ENCODE data around the gene AFF1.

Gene AFF1

DNA sequence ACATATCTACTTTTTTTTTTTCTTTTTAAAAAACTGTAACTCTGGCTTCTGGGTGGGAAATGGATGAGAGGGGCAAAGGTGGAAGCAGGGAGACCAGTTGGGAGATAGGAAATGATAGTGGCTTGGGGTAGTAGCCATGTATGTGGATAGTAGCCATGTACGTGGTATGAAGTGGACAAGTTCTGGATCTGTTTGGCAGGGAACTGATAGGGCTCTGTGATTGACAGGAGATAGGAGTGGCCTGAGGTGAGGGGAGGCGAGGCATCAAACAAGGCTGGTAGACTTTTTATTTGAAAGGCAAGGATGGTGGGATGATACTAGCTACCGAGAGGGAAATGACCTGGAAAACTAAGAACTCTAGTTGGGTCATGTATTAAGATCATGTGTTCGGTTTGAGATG, 117.8 kb downstream of the AFF1 start:
- no peak for DNase-seq (ENCODE audit: low spot score)
- in situ Hi-C loops (cut with MboI; ENCODE audit: low sequenced_read_pairs, unreplicated experiment) = no loop called here
- TF ChIP-seq, protein P1, sequence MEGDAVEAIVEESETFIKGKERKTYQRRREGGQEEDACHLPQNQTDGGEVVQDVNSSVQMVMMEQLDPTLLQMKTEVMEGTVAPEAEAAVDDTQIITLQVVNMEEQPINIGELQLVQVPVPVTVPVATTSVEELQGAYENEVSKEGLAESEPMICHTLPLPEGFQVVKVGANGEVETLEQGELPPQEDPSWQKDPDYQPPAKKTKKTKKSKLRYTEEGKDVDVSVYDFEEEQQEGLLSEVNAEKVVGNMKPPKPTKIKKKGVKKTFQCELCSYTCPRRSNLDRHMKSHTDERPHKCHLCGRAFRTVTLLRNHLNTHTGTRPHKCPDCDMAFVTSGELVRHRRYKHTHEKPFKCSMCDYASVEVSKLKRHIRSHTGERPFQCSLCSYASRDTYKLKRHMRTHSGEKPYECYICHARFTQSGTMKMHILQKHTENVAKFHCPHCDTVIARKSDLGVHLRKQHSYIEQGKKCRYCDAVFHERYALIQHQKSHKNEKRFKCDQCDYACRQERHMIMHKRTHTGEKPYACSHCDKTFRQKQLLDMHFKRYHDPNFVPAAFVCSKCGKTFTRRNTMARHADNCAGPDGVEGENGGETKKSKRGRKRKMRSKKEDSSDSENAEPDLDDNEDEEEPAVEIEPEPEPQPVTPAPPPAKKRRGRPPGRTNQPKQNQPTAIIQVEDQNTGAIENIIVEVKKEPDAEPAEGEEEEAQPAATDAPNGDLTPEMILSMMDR (IDR thresholded peaks at IDR 0.05; ENCODE audit: borderline replicate concordance, control extremely low read depth, extremely low read depth, insufficient read depth, missing control alignments) = no peak

DNA sequence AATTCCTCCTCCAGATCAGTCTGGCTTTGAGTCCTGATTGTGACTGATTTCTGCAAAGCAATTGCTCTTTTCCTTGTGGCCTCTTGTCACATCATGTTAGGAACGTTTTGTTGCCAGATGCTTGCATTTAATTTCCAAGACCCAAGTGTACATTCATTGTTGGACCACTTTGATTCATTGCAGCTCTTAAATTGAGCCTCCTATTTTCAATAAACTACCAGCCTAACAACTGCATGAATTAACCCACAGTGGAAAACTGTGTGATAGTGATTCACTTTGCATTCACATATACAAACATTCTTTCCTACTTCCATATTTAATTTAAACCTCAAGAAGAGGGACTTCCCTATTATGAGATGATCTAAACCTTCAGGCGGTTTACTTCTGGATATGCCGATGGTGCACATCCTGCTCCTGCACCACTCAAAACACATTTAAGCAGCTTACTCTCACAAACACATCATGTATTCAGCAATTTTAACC, 118.4 kb downstream of the AFF1 start:
- TF ChIP-seq, protein P1 (IDR thresholded peaks at IDR 0.05; ENCODE audit: borderline replicate concordance, control extremely low read depth, extremely low read depth, insufficient read depth, missing control alignments) = no peak
- DNase-seq (ENCODE audit: low spot score) = no peak
- in situ Hi-C loops (cut with MboI; ENCODE audit: low sequenced_read_pairs, unreplicated experiment) = no loop called here

DNA sequence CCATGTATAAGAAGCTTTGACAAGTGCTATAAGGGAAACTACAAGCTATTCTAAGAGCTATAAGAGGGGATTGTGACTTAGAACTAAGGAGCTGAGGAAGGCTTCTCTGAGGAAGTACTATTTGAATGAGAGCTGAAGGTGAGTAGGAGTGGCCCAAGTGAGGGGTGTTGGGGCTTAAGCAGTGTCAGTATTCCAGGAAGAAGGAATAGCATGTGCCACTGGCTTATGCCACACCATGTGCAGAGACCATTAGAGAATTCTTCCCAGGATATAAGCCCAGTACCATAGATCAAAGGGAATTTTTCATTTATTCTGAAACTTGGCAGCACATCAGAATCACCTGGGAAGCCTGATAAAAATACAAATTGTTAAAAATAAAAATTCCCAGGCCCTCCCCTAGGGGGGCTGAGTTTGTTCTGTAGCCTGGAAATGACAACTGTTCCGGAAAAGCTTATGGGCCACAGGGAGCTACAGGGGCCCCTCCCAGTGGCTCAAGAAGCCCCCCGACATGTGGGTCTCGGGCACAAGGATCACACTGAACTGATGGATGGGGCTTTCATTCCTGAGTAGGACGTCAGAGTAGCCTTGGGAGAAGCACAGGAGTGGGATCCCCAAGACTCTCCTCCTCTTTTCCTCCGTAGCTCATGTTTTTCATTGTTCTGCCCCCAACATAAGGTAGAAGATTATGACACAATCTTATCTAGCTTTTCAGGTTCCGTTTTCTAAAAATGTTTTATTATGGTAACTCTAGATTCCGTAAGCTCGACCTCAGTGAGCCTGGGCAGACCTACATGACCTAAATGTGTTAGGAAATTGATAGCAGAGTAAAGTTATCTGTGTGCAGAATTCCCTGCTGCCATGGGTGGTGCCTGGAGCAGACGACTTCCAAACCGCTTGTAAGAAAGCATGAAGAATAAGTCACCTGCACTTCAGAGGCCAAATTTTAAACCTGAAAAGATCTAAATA, 119.3 kb downstream of the AFF1 start:
- DNase-seq (ENCODE audit: low spot score) = no peak
- in situ Hi-C loops (cut with MboI; ENCODE audit: low sequenced_read_pairs, unreplicated experiment) = no loop called here
- TF ChIP-seq, protein P1 (IDR thresholded peaks at IDR 0.05; ENCODE audit: borderline replicate concordance, control extremely low read depth, extremely low read depth, insufficient read depth, missing control alignments) = no peak

DNA sequence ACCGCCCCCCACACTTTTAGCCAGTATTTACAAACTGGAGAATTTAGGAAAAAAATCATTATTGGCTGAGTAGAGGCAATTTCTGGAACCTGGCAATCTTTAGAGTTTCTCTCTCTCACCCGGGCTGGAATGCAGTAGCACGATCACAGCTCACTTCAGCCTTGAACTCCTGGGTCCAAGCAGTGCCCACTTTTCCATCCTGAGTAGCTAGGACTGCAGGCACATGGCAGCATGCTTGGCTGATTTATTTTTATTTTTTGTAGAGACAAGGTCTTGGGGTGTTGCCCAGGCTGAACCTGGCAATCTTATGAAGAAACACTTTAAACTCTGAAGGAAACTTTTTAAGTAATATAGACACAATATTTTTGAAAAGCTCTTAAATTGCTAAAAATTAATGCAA, 120.1 kb downstream of the AFF1 start:
- no peak for DNase-seq (ENCODE audit: low spot score)
- in situ Hi-C loops (cut with MboI; ENCODE audit: low sequenced_read_pairs, unreplicated experiment) = no loop called here
- TF ChIP-seq, protein P1 (IDR thresholded peaks at IDR 0.05; ENCODE audit: borderline replicate concordance, control extremely low read depth, extremely low read depth, insufficient read depth, missing control alignments) = no peak

DNA sequence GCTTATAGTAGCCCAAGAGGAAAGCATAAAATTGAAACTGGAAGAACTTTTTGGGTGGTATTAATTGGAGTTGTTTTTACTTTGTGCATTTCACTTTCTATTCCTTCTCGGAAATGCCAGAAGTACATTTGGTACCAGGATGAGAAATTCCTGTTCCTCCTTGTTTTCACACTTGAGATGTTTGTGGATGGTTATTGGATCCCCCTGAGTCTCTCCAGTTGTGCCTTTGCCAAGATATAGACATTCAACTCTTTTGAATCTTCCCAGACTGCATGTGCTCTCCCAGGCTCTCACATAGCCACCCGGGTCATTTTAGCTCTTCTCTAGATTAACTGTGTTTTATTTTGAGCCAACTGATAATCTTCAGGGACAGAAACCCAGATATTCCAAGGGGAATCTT, 120.5 kb downstream of the AFF1 start:
- no peak for DNase-seq (ENCODE audit: low spot score)
- TF ChIP-seq, protein P1 (IDR thresholded peaks at IDR 0.05; ENCODE audit: borderline replicate concordance, control extremely low read depth, extremely low read depth, insufficient read depth, missing control alignments) = no peak
- in situ Hi-C loops (cut with MboI; ENCODE audit: low sequenced_read_pairs, unreplicated experiment) = no loop called here

DNA sequence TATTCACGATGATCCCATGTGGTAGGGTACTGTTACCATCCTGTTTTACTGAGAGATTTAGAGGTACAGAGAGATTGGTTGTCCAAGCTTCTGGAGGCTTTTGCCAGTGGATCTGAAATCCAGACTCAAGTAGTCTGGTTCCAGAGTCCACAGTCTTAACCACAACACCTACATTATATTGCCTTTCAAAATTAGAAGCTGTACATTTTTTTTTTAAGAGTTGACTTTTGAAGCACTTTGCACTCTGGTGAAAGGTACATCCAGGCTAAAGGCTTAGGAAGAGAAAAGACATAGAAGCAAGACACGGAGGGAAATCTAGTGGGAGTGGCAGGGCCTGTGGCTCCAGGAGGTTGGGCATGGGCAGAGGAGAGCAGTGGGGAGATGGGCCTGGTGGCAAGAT, 122.1 kb downstream of the AFF1 start:
- in situ Hi-C loops (cut with MboI; ENCODE audit: low sequenced_read_pairs, unreplicated experiment) = no loop called here
- TF ChIP-seq, protein P1 (IDR thresholded peaks at IDR 0.05; ENCODE audit: borderline replicate concordance, control extremely low read depth, extremely low read depth, insufficient read depth, missing control alignments) = no peak
- DNase-seq (ENCODE audit: low spot score) = no peak
